ENCODE measurements around the gene POT1. TPM values are rescaled to one million over a fixed set of nuclear protein-coding genes. Genes with fewer than 3 reads are reported as not detected.

The POT1 gene
- total and polyA plus RNA-seq, 2 of the 13 experiments (the other 11 are each of a cell fraction or from before 2014, with no cell fraction given): 21.7 to 23.4 TPM

DNA sequence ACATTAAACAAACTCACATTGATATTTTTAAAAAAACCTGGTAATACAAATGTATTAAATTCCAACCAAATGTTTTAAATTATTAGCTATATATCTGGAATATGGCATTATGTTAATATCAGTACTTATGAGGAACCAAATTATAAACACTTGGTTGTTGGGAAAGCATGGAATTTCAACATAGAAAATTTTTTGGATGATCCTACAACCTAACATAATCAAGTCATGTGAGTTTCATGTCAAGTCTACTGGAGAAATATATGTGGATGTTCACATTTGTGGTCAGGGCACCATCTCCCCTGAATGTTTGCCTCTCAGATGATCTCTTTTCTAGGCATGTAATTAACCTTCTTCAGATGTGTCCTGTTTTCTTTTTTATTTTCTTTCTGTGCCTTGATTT lies 5.2 kb upstream of the POT1 start:
- Histone ChIP-seq H3K9me3 (ENCODE audit: low read length) (no peaks in the 10 kb centered on the region), H3K4me2 (ENCODE audit: low read depth, low read length) (no peak overlapping the region), H3K36me3 (replicated peaks in 1 of 2; ENCODE audit: control insufficient read depth in 1 of 2, insufficient read depth in 2 of 2, low read length in 2 of 2) (no peaks in the 10 kb centered on the region), H3K27me3 (ENCODE audit: control insufficient read depth in 1 of 2, insufficient read depth in 2 of 2, low read length in 2 of 2) (no peaks in the 10 kb centered on the region), H3K9ac (ENCODE audit: insufficient read depth, low read depth, low read length) (no peak overlapping the region), H3K27ac (ENCODE audit: extremely low read length, insufficient read depth, low read length) (no peak overlapping the region), H4K20me1 (ENCODE audit: insufficient read depth, low read length) (no peaks in the 10 kb centered on the region), H2AFZ (ENCODE audit: low read length) (no peak overlapping the region), H3K79me2 (ENCODE audit: insufficient read depth, low read length) (no peaks in the 10 kb centered on the region), H3K4me1 (ENCODE audit: insufficient read depth, low read length) (0 out of 2 replicates have a peak, but pooled peaks cover 5% of the 10 kb centered on the region), H3K4me3 (replicated peaks in 1 of 3; ENCODE audit: insufficient read depth in 1 of 3, low read depth in 2 of 3, low read length in 3 of 3) (no peak overlapping the region)
- FAIRE-seq: no peak
- ATAC-seq: no peak
- ChIA-PET POLR2A (no interaction called here), CTCF (ENCODE audit: low intra/inter-chr PET ratio, low total read pairs) (no interaction called here)
- no TSS peak for BruUV-seq (replicated peaks)
- intact Hi-C loops (cut with micrococcal nuclease; ENCODE audit: unreplicated experiment): no loop called here
- DNase-seq (ENCODE audit: low spot score): no peak
- TF ChIP-seq, protein P1, sequence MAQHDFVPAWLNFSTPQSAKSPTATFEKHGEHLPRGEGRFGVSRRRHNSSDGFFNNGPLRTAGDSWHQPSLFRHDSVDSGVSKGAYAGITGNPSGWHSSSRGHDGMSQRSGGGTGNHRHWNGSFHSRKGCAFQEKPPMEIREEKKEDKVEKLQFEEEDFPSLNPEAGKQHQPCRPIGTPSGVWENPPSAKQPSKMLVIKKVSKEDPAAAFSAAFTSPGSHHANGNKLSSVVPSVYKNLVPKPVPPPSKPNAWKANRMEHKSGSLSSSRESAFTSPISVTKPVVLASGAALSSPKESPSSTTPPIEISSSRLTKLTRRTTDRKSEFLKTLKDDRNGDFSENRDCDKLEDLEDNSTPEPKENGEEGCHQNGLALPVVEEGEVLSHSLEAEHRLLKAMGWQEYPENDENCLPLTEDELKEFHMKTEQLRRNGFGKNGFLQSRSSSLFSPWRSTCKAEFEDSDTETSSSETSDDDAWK (CRISPR knock-in tag; IDR thresholded peaks at IDR 0.05): no peak
- no peak for TF ChIP-seq ZNF644 (CRISPR knock-in tag; IDR thresholded peaks at IDR 0.05; ENCODE audit: low read depth)
- no peak for TF ChIP-seq KIAA2018 (CRISPR knock-in tag; IDR thresholded peaks at IDR 0.05; ENCODE audit: borderline replicate concordance)
- TF ChIP-seq ZNF414 (CRISPR knock-in tag; IDR thresholded peaks at IDR 0.05): no peak
- no peak for TF ChIP-seq HDAC2 (CRISPR knock-in tag; IDR thresholded peaks at IDR 0.05)
- no peak for TF ChIP-seq HCFC1 (IDR thresholded peaks at IDR 0.05; ENCODE audit: low read depth, low read length)
- TF ChIP-seq NR2F1 (CRISPR knock-in tag; IDR thresholded peaks at IDR 0.05): no peak
- TF ChIP-seq ZNF143 (CRISPR knock-in tag; IDR thresholded peaks at IDR 0.05): no peak
- TF ChIP-seq, protein P2, sequence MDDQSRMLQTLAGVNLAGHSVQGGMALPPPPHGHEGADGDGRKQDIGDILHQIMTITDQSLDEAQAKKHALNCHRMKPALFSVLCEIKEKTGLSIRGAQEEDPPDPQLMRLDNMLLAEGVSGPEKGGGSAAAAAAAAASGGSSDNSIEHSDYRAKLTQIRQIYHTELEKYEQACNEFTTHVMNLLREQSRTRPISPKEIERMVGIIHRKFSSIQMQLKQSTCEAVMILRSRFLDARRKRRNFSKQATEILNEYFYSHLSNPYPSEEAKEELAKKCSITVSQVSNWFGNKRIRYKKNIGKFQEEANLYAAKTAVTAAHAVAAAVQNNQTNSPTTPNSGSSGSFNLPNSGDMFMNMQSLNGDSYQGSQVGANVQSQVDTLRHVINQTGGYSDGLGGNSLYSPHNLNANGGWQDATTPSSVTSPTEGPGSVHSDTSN (CRISPR knock-in tag; IDR thresholded peaks at IDR 0.05; ENCODE audit: borderline replicate concordance): no peak
- TF ChIP-seq HOXA7 (CRISPR knock-in tag; IDR thresholded peaks at IDR 0.05): no peak
- TF ChIP-seq SYNCRIP (IDR thresholded peaks at IDR 0.05; ENCODE audit: insufficient read depth, low read depth, low read length): no peak
- in situ Hi-C loops (cut with HindIII; ENCODE audit: extremely low pct_ligation_motif_present, low pct_unique_long_range_greater_than_20kb): no loop called here

Data from HepG2 (cell line).